Lung (tissue), 12 donors: Measurements from ENCODE around the gene DLL3. TPM values are rescaled to one million over a fixed set of nuclear protein-coding genes. Genes with fewer than 3 reads are reported as not detected.

Source experiments
- ATAC-seq: fragments of 200-7000 bp; cut with Tn5 transposase; one replicate; pipeline ENCODE4 v1.9.1; 2020; ENCODE audit warnings: moderate number of reproducible peaks; ENCODE audit not compliant: insufficient read depth, low FRiP score
- DNase-seq, 3 donors: peaks; one replicate each; pipeline ENCODE4 v3.0.0-alpha.2; 2013 to 2017
- H3K27ac ChIP-seq, 2 donors: one replicate each; pipeline ENCODE4 v1.5.1; 2013; ENCODE audit warnings: mild to moderate bottlenecking in 2 of 2, moderate library complexity in 2 of 2, control low read depth in 1 of 2, inconsistent platforms in 1 of 2, low read depth in 1 of 2, low read length in 1 of 2
- H3K27me3 ChIP-seq, 3 donors: one replicate each; pipeline ENCODE4 v1.5.1; 2013; ENCODE audit warnings: low read length in 2 of 3; ENCODE audit not compliant: control insufficient read depth in 3 of 3, insufficient read depth in 3 of 3
- H3K36me3 ChIP-seq, 4 donors: one replicate each; pipeline ENCODE4 v1.5.1; 2013; ENCODE audit warnings: low read length in 4 of 4, mild to moderate bottlenecking in 1 of 4, moderate library complexity in 1 of 4; ENCODE audit not compliant: control insufficient read depth in 4 of 4, insufficient read depth in 4 of 4
- H3K4me1 ChIP-seq, 5 donors: one replicate each; pipeline ENCODE4 v1.5.1; 2013; ENCODE audit warnings: low read length in 5 of 5, mild to moderate bottlenecking in 2 of 5, moderate library complexity in 1 of 5; ENCODE audit not compliant: control insufficient read depth in 5 of 5, insufficient read depth in 5 of 5
- H3K4me3 ChIP-seq: one replicate; pipeline ENCODE4 v1.5.1; 2013; ENCODE audit warnings: mild to moderate bottlenecking, control low read depth, moderate library complexity
- H3K9ac ChIP-seq, 2 donors: one replicate each; pipeline ENCODE4 v1.5.1; 2013; ENCODE audit warnings: low read length in 2 of 2, control low read depth in 1 of 2; ENCODE audit not compliant: insufficient read depth in 1 of 2
- H3K9me3 ChIP-seq, 4 donors: one replicate each; pipeline ENCODE4 v1.5.1; 2013; ENCODE audit warnings: low read length in 3 of 4, mild to moderate bottlenecking in 1 of 4, moderate library complexity in 1 of 4; ENCODE audit not compliant: control insufficient read depth in 4 of 4, insufficient read depth in 3 of 4
- CTCF ChIP-seq: IDR thresholded peaks from 2 replicates; pipeline ENCODE4 v1.5.1; 2012; ENCODE audit warnings: mild to moderate bottlenecking; ENCODE audit errors: control extremely low read depth, extremely low read depth
- WGBS, 2 donors: extraction: QIAGEN DNeasy Blood & Tissue Kit; methylation state at CpG; one replicate each; pipeline ENCODE4 v1.1.7; 2013; 5-methylcytosine and 5-hydroxymethylcytosine counted together
- polyA plus RNA-seq, 2 donors: library from polyadenylated mRNA; stranded (reverse); fragments of 200-250 nt; gene quantifications; one replicate each; pipeline ENCODE4 v1.2.1, GENCODE V29; 2013
- total RNA-seq, 2 donors: library from RNA; depleted of rRNA in 1 of 2; stranded (reverse); fragments of >200 nt in 1 of 2; gene quantifications; one replicate each; pipeline ENCODE4 v1.2.1, GENCODE V29; 2014 to 2021
- donor health status: control.
- donor health status: control.
- donor health status: Bipolar disorder and iron deficiency.
- donor health status: healthy.
- donor health status: DM: yes; HTN: yes; CAD: no.

DLL3 gene
- total and polyA plus RNA-seq, 4 donors, result 0.07 TPM; not detected in 3

GRCh38 chr19:39517432-39517831 is 18.7 kb downstream of the DLL3 start:
- Histone ChIP-seq H3K4me1 (peaks cover 0 to 8% (median 0%) of the 10 kb centered on the region in 5 donors), H3K36me3 (no peaks in the 10 kb centered on the region), H3K4me3 (no peak overlapping the region), H3K9ac (no peak overlapping the region), H3K27ac (no peak overlapping the region), H3K27me3 (peaks cover 0 to 38% (median 26%) of the 10 kb centered on the region in 3 donors), H3K9me3 (no peaks in the 10 kb centered on the region)
- TF ChIP-seq CTCF, result no peak
- WGBS, 2 donors, result 60 to 76% methylated on average over 3 of the region's 3 CpGs
- DNase-seq, result no peak
- ATAC-seq, result no peak

- Histone ChIP-seq H3K27me3 (peaks cover 0 to 38% (median 26%) of the 10 kb centered on the region in 3 donors), H3K9ac (no peak overlapping the region), H3K4me3 (no peak overlapping the region), H3K27ac (no peak overlapping the region), H3K4me1 (peaks cover 0 to 8% (median 0%) of the 10 kb centered on the region in 5 donors), H3K36me3 (no peaks in the 10 kb centered on the region), H3K9me3 (no peaks in the 10 kb centered on the region)
- 69 to 74% methylated on average over 5 of the region's 5 CpGs for WGBS, 2 donors
- DNase-seq (no peak), ATAC-seq (no peak)
- TF ChIP-seq CTCF, result no peak
These were observed 19.7 kb downstream of the DLL3 start for GRCh38 chr19:39518458-39518857.

- DNase-seq, result no peak
- H3K4me1 ChIP-seq, result peaks cover 0 to 8% (median 0%) of the 10 kb centered on the region in 5 donors
- peaks cover 0 to 34% (median 21%) of the 10 kb centered on the region in 3 donors for H3K27me3 ChIP-seq
- no peaks in the 10 kb centered on the region for H3K36me3 ChIP-seq
- H3K9ac ChIP-seq, result no peak overlapping the region
- TF ChIP-seq CTCF, result no peak
- 69 to 79% methylated on average over 9 of the region's 9 CpGs for WGBS, 2 donors
- H3K4me3 ChIP-seq, result no peak overlapping the region
- ATAC-seq, result no peak
- no peaks in the 10 kb centered on the region for H3K9me3 ChIP-seq
- no peak overlapping the region for H3K27ac ChIP-seq
These were observed 20.2 kb downstream of the DLL3 start for GRCh38 chr19:39518975-39519374.
